PC-3 (cell line): ENCODE results near the gene FAM222A. TPM values are rescaled to one million over a fixed set of nuclear protein-coding genes. Genes with fewer than 3 reads are reported as not detected.

ENCODE experiments used
- ATAC-seq: fragments of 200-7000 bp; cut with Tn5 transposase; 2 replicates; pipeline ENCODE4 v1.9.1; 2020; ENCODE audit warnings: mild to moderate bottlenecking, moderate library complexity
- BruUV-seq: library from RNA; stranded (reverse); fragments of 400-500 nt; replicated peaks from 2 replicates; lab custom pipeline; 2021; lab: Mats Ljungman, UMichigan
- CTCF ChIA-PET: fragments of 300-600 bp; sonication (Branson Sonifier 250); formaldehyde crosslinking; loops from one replicate; lab custom pipeline; 2022; ENCODE audit warnings: antibody characterized with exemption; lab: Charles Lee
- POLR2A ChIA-PET: fragments of 300-600 bp; sonication (Branson Sonifier 250); formaldehyde crosslinking; loops from one replicate; lab custom pipeline; 2022; ENCODE audit warnings: antibody characterized with exemption; ENCODE audit not compliant: unreplicated experiment; lab: Charles Lee
- DNase-seq: peaks from one replicate; pipeline ENCODE4 v3.0.0-alpha.2; 2015
- H2AFZ ChIP-seq: fragments of 300-600 bp; sonication (generic); 2 replicates; pipeline ENCODE4 v1.6.0; 2016; ENCODE audit warnings: antibody characterized with exemption, low read length
- H3F3A ChIP-seq: fragments of 300-600 bp; sonication (generic); one replicate; pipeline ENCODE4 v1.6.0; 2017; ENCODE audit warnings: antibody characterized with exemption, low read length, control low read depth, mild to moderate bottlenecking; ENCODE audit not compliant: unreplicated experiment
- H3K27ac ChIP-seq: fragments of 300-600 bp; sonication (generic); 2 replicates; pipeline ENCODE4 v1.5.1; 2016; ENCODE audit warnings: mild to moderate bottlenecking, low read length
- H3K27me3 ChIP-seq: fragments of 300-600 bp; sonication (generic); 2 replicates; pipeline ENCODE4 v1.6.1; 2016; ENCODE audit warnings: low read length, mixed read lengths
- H3K36me3 ChIP-seq: fragments of 300-600 bp; sonication (generic); 2 replicates; pipeline ENCODE4 v1.6.1; 2016; ENCODE audit warnings: low read depth, mixed run types, low read length, mixed read lengths
- H3K4me1 ChIP-seq: fragments of 300-600 bp; sonication (generic); 2 replicates; pipeline ENCODE4 v1.5.1; 2016; ENCODE audit warnings: low read length; ENCODE audit not compliant: insufficient read depth
- H3K4me2 ChIP-seq: fragments of 300-600 bp; sonication (generic); 2 replicates; pipeline ENCODE4 v1.6.0; 2016; ENCODE audit warnings: low read length
- H3K4me3 ChIP-seq: fragments of 300-600 bp; sonication (generic); 2 replicates; pipeline ENCODE4 v1.5.1; 2016; ENCODE audit warnings: mild to moderate bottlenecking, low read length, mixed read lengths
- H3K79me2 ChIP-seq: fragments of 300-600 bp; sonication (generic); 2 replicates; pipeline ENCODE4 v1.6.1; 2017; ENCODE audit warnings: low read length, mixed read lengths
- H3K9ac ChIP-seq: fragments of 300-600 bp; sonication (generic); 2 replicates; pipeline ENCODE4 v1.6.0; 2016; ENCODE audit warnings: mild to moderate bottlenecking, low read length
- H3K9me2 ChIP-seq: fragments of 300-600 bp; sonication (generic); replicated peaks from 2 replicates; pipeline ENCODE4 v1.6.1; 2016; ENCODE audit warnings: mixed run types, low read length, mixed read lengths
- H3K9me3 ChIP-seq: fragments of 300-600 bp; sonication (generic); 2 replicates; pipeline ENCODE4 v1.6.1; 2016; ENCODE audit warnings: low read length, mixed read lengths
- H4K20me1 ChIP-seq: fragments of 300-600 bp; sonication (generic); 2 replicates; pipeline ENCODE4 v1.6.1; 2016; ENCODE audit warnings: low read length, mixed read lengths
- EZH2 ChIP-seq: fragments of 300-600 bp; sonication (generic); IDR thresholded peaks from one replicate; pipeline ENCODE4 v1.6.1; 2017; ENCODE audit warnings: antibody characterized with exemption, mild to moderate bottlenecking, low read length; ENCODE audit not compliant: unreplicated experiment
- EZH2phosphoT487 ChIP-seq: fragments of 300-600 bp; sonication (generic); IDR thresholded peaks from 2 replicates; pipeline ENCODE4 v1.6.1; 2018; ENCODE audit warnings: mild to moderate bottlenecking, antibody characterized with exemption, low read length, borderline replicate concordance
- intact Hi-C: fragments of 100-400 bp; cut with micrococcal nuclease; formaldehyde crosslinking; loops from 2 replicates; pipeline ENCODE4 v1.9.0; 2023
- total RNA-seq: library from RNA; depleted of rRNA; stranded (reverse); fragments of >200 nt; gene quantifications from 2 replicates; pipeline ENCODE4 v1.2.3, GENCODE V29; 2014
- TF ChIP-seq, protein P1 (sequence below): fragments of 300-600 bp; sonication (generic); conservative IDR thresholded peaks from 2 replicates; pipeline ENCODE4 v1.5.1; 2017; ENCODE audit warnings: antibody characterized with exemption, low read depth, mild to moderate bottlenecking, low read length

The FAM222A gene
- total RNA-seq, 1 experiment from 2014 or later = 11.7 TPM

- H3K9me2 ChIP-seq = no peaks in the 10 kb centered on the region
- H3K27me3 ChIP-seq = no peaks in the 10 kb centered on the region
- ATAC-seq (no peak), DNase-seq (no peak)
- H2AFZ ChIP-seq = no peak overlapping the region
- H4K20me1 ChIP-seq = no peaks in the 10 kb centered on the region
- H3K36me3 ChIP-seq = no peaks in the 10 kb centered on the region
- no peak overlapping the region for H3K4me2 ChIP-seq
- ChIA-PET POLR2A (no interaction called here), CTCF (no interaction called here)
- no peak overlapping the region for H3K4me3 ChIP-seq
- H3K9ac ChIP-seq = no peak overlapping the region
- no peaks in the 10 kb centered on the region for H3K79me2 ChIP-seq
- intact Hi-C loops = no loop called here
- no peak for TF ChIP-seq EZH2
- TF ChIP-seq EZH2phosphoT487 = no peak
- TF ChIP-seq, protein P1, sequence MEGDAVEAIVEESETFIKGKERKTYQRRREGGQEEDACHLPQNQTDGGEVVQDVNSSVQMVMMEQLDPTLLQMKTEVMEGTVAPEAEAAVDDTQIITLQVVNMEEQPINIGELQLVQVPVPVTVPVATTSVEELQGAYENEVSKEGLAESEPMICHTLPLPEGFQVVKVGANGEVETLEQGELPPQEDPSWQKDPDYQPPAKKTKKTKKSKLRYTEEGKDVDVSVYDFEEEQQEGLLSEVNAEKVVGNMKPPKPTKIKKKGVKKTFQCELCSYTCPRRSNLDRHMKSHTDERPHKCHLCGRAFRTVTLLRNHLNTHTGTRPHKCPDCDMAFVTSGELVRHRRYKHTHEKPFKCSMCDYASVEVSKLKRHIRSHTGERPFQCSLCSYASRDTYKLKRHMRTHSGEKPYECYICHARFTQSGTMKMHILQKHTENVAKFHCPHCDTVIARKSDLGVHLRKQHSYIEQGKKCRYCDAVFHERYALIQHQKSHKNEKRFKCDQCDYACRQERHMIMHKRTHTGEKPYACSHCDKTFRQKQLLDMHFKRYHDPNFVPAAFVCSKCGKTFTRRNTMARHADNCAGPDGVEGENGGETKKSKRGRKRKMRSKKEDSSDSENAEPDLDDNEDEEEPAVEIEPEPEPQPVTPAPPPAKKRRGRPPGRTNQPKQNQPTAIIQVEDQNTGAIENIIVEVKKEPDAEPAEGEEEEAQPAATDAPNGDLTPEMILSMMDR = no peak
- no peak overlapping the region for H3K27ac ChIP-seq
- H3K9me3 ChIP-seq = no peaks in the 10 kb centered on the region
- peaks cover 5% of the 10 kb centered on the region; the same call in 1 of the 2 replicates for H3K4me1 ChIP-seq
- H3F3A ChIP-seq = no peaks in the 10 kb centered on the region
- no TSS peak for BruUV-seq
These were observed 12.6 kb upstream of the FAM222A start for GRCh38 chr12:109701064-109701463.

DNA sequence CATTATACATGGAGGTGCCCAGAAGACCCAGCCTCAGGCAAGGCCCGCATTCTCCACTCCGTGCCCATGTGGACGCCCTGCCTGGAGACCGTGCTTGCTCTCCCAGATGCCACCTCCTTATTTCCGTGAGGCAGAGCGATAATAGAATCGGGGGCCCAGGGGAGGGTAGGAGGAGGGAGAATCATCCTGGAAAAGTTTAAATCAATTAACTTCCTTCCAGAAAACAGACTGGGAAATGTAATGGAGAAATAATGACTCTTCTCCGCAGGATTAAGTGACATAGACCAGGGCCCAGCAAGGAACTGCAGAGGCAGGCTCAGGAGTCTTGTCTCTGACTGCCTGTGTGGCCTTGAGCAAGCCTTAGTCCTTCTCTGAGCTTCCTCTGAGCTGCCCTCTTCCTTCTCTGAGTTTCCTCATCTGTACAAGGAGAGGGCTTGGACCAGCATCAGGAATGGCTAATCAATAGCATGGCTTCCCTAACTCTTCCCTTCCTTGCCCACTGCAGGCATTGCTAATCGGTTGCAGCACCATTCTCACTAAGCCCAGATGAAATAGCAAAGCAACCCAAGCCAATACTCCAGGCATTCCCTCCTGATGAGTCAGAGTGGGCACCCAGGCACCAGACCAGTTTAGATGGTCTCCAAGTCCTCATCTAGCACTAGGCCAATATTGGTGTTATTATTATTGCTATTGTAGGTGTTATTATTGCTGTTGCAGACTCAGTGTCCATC is 11.3 kb upstream of the FAM222A start:
- Histone ChIP-seq H3K36me3 (no peaks in the 10 kb centered on the region), H3K27ac (no peak overlapping the region), H3F3A (no peaks in the 10 kb centered on the region), H3K9me2 (no peaks in the 10 kb centered on the region), H3K27me3 (no peaks in the 10 kb centered on the region), H2AFZ (no peak overlapping the region), H3K79me2 (no peaks in the 10 kb centered on the region), H3K9ac (no peak overlapping the region), H3K4me3 (no peak overlapping the region), H3K4me1 (no peaks in the 10 kb centered on the region), H4K20me1 (no peaks in the 10 kb centered on the region), H3K9me3 (no peaks in the 10 kb centered on the region), H3K4me2 (no peak overlapping the region)
- BruUV-seq = no TSS peak
- no peak for TF ChIP-seq EZH2
- no peak for TF ChIP-seq EZH2phosphoT487
- TF ChIP-seq, protein P1 = no peak
- intact Hi-C loops = no loop called here
- ATAC-seq (no peak), DNase-seq (no peak)
- ChIA-PET POLR2A (no interaction called here), CTCF (no interaction called here)

- POLR2A ChIA-PET = no interaction called here
- no peak for TF ChIP-seq EZH2phosphoT487
- no peak for TF ChIP-seq EZH2
- TF ChIP-seq, protein P1 = no peak
These were observed 9.9 kb upstream of the FAM222A start for GRCh38 chr12:109703684-109704083.

More at GRCh38 chr12:109703684-109704083, 9.9 kb upstream of the FAM222A start:
- DNase-seq = no peak
- H3F3A ChIP-seq = no peaks in the 10 kb centered on the region
- H4K20me1 ChIP-seq = no peaks in the 10 kb centered on the region
- H3K27ac ChIP-seq = no peak overlapping the region
- intact Hi-C loops = no loop called here
- no peak overlapping the region for H2AFZ ChIP-seq
- H3K4me2 ChIP-seq = no peak overlapping the region
- no peaks in the 10 kb centered on the region for H3K9me2 ChIP-seq
- ATAC-seq = no peak
- H3K79me2 ChIP-seq = no peaks in the 10 kb centered on the region
- no peak overlapping the region for H3K9ac ChIP-seq
- H3K36me3 ChIP-seq = no peaks in the 10 kb centered on the region
- no TSS peak for BruUV-seq
- no peaks in the 10 kb centered on the region for H3K9me3 ChIP-seq
- CTCF ChIA-PET = no interaction called here
- no peaks in the 10 kb centered on the region for H3K27me3 ChIP-seq
- no peak overlapping the region for H3K4me3 ChIP-seq
- H3K4me1 ChIP-seq = no peaks in the 10 kb centered on the region
